GM19452 (cell line): ENCODE data around the gene USP12.

ENCODE experiments used
- ATAC-seq: cut with Tn5 transposase; IDR thresholded peaks from one replicate; pipeline ENCODE4 v1.9.1; 2021; ENCODE audit not compliant: unreplicated experiment

Gene USP12

DNA sequence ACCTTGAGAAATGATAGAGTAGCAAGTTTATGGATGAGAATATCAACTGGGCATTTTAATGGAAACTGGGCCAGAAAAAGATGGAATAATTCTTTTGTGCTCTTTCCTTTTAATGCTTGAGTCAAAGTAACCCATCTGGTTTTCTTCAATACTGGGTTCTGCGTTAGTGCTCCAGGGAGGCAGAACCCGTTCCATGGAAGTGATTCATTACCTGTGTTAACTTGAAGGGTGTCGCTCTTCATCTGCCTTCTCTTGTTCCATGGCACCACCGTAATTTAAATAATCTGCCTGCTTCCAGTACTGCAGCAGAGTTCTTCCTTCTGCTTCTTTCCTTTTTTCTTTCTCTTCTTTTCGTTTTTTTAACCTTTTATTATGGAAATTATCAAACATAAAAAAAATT lies 14.7 kb upstream of the USP12 start:
- ATAC-seq = no peak

DNA sequence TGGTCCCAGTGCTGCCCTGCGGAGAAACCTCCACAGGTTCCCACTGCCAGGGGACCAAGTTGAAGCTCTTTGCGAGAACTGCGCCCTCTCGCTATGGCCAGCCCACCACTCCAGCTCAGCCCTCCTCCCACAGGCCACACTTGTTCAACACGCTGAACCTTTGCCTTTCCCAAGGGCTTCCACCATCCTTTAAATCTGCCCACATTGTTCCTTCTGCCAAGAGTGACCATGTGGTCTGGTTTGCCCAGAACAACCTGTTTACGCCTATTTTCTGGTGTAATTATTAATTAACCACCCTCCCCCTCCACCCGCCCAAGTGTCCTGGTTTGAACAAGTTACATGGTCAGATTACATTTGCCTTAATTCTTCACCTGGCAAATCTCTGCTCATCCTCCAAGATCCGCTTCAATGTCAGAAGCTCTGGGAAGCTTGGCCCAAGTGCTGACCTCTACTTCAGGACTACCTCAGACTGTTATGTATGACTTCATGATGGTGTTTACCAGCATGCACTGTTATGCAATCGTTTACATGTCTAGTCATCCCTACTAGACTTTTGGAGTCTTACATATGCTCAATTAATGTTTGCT lies 12.0 kb upstream of the USP12 start:
- no peak for ATAC-seq

DNA sequence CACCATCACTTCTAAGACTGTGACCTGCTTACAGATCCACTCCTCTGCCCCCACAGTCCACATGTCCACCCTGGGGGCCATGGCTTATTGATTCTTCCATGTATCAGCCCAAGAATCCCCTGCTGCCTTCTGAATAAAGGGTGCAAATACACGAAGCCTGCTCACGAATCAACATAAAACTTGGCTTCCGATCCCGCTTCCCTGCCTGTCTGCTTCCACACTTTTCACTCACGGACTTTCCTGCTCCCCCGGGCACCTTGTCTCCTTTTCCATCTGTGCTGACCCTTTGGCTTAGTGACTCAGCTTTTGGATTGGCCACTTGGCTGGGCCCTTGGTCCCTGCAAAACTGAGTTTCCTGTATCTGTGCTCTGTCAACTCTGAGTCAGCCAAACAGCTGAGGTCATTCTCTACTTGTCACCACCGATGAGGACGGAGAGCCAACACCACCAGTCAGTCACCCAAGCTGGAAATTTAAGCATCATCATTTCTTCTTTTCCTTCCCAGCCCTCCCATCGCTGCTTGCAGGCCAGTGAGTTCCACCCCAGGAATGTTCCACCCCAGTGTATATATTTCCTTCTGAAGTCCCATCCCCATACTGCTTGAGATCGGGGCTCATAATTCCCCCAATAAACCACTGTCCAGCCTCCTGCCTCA lies 11.4 kb upstream of the USP12 start:
- ATAC-seq = no peak

DNA sequence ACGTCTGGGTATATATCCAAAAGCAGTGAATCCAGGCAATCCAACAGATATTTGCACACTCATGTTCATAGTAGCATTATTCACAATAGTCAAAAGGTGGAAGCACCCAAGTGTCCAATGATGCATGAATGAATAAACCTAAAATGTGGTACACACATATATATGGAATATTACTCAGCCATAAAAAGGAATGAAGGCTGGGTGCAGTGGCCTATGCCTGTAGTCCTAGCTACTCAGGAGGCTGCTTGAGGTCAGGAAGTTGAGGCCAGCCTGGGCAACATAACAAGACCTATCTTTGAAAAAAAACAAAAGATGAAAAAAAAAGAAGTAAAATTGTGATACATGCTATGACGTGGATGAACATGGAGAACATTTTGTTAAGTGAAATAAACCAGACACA lies 10.4 kb upstream of the USP12 start:
- ATAC-seq = no peak

DNA sequence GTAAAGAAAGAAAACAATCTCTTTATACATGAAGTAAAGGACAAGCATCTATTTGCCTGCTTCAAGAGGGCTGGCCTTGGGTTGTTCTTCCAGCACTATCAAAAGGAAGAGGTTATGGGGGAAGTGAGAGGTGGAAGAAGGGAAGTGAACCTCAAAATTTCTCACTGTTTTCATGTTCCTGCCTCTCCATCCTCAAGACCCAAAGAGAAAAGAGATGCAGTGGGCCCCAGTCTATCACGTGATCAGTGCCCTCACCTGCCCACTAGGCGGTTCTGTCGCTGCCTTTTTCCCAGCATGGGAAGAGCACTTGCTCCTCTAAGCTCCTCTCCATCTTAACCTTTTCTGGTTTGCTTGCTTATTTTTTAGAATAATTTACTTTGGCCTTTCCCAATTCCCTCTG lies 6.2 kb upstream of the USP12 start:
- no peak for ATAC-seq

DNA sequence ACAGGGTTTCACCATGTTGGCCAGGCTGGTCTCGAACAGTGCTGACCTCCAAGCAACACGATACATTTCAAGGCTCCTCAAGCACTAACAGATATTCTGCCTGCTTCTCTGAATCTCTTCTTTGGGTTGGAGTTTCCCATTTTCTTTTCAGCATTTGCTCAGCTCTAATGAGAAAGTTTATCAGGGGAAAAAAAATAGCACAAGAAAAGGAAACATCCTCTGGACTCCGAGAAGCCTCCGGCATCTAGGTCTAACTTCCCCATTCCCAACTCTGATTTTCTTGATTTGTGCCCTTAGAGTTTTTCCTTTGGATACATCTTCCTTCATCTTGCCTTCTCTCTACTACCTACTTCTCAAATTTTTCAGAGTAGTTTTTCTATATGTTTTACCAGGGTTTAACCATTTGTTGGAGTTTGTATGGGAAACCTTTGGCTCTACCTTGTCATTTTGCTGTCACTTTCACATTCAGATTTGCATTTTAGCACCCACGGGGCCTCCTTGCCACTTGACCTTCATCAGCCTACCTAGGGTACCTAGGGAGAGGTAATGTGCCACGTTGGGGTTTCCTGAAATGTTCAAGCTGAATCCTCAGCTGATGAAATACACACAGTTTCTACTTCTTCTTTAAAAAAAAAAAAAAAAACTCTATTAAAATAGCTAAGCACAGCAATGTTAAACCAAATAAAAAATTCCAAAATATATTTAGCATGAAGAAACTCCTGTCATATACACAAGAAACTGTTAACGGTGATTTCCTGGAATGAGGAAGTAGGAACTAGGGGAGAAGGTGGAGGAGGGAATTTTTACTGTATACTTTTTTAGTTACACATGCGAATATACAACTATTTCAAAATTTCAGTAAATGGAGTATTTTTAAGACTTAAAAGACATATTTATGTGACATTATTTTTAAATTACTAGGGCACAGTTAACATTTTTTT lies 5.1 kb upstream of the USP12 start:
- no peak for ATAC-seq

DNA sequence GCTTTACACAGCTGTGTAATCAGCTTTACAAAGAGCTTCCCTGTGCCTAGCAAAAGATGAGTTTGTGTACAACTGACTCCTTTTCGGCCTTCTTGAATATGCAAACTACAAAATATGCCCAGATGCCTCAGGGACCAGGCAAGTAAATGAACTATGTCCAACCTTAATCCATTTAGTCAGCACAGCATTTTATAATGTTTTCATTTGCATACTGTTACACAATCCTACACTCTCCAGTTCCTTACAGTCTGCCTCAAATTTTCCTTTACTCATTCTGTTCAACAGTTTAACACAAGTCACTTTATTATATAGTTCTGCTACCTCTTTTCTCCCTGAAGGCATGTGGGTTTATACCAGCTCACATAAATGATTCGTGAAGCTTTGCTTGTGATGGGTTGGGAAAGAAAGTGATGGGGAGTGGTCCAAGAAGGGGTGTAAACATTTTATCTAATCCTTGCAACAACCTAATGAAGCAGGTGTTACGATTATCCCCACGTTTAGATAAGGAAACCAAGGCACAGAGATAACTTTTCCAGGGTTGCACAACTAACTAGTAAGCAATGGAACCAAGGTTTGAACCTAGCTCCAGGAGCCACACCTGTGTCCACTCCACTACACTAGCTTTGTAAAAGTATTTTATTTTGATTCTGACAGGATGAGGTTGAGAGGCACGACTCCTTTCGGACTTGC lies 3.3 kb upstream of the USP12 start:
- no peak for ATAC-seq

DNA sequence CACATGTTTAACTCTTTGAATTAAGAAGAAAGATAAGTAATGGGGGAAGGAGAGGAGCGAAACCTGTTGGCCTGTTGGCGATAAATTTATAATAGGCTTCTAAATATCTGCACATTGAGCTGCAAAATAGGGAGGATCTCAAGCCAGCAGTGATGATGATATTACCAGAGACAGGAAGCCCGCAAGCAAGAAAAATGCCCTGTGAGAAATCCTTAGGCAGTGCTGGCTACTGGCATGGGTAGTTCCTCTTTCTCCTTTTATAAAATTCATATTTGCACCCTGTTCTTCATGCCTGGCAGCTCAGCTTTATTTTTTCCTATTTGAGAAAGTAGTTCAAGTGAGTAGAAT lies 858 bp upstream of the USP12 start:
- no peak for ATAC-seq

DNA sequence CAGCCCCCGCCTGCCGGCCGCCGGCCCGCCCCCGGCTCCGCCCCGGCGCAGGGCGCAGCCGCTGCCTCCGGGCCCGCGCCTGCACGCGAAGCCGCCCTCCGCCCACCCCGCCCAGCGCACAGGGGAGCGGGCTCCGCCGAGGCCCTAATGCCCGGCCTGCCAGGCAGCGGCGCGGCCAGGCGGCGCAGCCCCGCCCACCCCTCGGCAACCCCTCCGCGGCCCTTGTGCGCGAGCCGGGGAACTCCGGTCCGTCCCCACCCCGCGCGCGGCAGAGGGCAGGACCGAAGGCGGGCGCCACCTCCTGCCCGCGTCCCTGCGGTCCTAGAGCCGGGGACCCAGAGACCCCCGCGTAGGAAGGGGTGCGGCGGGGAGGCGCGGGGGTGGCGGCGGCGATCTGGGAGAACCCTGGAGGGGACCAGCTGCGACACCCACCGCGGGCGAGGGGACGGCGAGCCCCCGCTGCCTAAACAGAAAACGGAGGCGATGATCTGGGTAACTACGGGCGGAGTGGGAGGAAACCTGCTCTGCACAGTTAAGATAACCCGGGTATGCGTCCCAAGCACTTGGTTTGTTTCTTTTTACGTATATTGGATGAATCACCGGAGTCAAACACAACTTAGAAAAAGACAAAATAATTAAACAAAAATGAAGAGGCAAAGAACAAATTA lies 350 bp upstream of the USP12 start:
- peak; percentile 78 for ATAC-seq

DNA sequence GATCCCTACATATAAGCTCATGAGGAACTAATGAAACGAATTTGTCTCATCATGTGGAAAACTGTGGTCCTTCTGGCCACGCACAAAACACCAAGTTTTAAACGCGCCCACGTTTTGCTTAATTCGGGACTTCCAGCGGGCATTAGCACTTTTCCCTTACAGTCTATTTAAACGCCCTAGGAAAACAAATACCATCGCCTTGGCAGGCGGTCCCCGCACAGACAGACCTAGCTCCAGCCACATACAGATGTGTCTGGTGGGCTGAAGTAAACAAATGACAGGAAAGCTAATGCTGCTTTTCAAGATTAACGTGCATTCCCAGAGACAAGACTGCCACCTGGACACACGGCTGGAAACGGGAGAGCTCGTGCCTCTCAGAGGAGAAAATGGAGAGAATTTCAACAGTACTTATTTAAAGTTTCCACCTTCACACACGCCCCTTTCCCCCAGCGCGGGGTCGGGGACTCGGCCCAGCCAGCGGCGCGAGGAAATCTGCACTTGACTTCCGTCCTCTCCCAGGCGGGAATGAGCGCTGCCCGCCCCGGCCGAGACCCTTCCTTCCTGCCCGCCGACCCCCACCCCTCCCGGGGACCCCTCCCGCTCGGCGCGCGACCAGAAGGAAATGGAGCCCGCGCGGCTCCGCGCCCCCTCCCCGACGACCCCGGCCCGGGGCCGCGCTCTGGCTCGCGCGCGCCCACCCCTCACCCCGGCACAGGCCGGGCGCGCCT lies 931 bp downstream of the USP12 start:
- no peak for ATAC-seq

DNA sequence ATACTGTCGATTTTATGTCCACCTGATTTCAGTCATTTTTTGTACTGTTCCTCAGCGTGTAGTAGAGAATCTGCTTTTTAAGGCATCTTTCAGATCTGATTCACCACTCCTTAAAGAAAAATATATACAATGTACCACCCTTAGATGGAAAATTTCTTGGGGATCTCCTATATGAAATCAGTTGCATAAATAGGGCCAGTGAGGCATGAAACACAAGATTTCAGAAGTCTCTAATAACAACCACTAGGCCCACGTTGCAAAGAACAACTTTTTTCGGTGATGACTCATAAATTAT lies 1.4 kb downstream of the USP12 start:
- ATAC-seq = no peak

DNA sequence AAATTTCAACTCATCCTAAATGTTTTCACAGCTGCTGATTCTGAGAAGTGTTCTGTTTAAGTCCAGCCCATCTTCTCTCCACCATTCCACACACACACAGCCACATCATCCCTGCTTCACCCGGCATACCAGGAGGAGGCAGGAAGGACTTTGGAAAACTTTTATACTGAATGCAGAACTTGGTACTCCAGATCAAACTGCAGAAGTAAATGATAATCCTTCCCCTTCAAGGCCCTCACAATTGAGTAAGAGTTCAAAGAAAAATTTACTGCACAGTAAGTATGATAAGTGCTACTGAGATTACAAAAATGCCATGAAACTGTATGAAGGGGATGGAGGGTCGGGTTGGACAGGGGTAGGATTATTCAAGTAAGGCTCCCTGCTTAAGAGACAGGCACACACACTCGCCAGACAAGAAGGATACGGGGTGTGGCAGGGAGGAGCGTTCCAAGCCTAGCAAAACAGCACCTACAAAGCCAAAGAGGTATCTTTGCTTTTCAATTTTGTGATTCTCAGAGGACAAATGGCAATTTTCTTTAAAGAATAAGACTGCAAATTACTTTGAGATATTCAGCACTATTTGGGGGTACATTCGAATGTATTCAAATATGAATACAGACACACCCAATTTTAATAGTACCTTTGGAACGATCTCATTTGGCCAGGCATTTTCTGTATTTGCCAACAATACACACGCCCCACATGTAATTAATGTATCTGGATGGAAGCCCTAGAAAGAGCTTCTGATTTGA lies 2.5 kb downstream of the USP12 start:
- ATAC-seq = no peak

DNA sequence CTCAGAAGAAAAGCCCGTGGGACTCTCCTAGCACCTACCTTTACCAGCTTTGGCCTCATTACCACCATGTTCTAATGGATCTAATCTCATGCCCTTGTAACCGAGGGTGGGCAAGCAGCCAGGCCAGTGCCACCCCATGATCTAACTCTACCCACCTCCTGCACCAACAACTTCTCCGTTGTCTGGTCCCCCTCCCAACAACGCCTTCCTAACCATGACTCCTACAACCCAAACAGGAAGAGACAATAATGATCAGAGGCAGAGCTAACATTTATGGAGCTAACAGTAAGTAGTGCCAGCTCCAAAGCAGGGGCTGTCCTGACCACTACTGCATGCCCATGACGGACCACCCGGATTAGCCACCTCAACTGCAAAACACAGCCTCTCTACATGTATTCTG lies 3.5 kb downstream of the USP12 start:
- ATAC-seq = no peak

DNA sequence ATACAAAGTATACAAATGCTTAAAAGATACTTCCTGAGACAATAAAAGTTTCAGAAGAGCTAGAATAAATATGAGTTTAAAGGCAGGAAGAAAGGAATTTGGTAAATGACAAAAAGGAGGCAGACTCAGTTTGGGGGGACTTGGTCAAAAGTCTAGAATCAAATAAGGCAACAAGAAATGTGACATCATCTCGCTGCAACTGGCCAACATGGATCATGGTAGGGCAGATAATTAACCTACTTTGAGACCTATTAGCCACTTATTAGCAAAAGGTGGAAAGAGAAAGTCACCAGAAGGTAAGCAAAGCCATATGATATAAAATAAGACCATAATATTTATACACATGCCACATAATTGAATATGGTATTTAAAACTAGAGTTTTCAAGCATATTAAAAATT lies 5.3 kb downstream of the USP12 start:
- no peak for ATAC-seq

DNA sequence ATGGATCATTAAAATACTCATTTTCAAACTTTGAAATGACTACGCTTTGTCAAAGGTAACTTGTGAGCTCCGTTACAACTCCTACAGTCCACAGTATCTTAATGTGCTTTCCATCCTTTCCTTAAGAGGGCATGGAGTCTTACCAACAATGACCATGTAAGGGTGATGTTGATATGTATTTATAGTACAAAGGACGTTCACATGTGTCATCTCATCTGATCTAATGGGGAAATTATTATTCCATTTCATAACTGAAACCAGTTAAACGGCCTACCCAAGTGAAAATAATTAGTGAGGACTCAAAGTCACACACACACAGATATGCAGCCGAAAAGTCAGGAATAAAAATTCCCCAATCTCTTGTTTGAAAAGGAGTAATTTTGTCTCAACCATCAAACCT lies 9.6 kb downstream of the USP12 start:
- no peak for ATAC-seq

DNA sequence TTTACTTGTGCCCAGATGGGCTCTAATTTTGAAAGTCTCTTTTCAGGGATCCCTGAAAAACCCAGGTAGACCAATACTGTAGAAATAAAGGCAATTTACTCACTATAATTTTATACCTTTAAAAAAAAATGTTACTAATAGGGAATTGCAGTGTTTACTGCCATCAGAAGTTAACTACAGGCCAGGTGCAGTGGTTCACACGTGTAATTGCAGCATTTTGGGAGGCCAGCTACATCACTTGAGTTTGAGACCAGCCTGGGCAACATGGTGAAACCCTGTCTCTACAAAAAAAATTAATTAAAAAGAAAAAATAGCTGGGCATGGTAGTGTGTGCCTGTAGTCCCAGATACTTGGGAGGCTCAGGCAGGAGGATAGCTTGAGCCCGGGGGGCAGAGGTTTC lies 10.2 kb downstream of the USP12 start:
- no peak for ATAC-seq

DNA sequence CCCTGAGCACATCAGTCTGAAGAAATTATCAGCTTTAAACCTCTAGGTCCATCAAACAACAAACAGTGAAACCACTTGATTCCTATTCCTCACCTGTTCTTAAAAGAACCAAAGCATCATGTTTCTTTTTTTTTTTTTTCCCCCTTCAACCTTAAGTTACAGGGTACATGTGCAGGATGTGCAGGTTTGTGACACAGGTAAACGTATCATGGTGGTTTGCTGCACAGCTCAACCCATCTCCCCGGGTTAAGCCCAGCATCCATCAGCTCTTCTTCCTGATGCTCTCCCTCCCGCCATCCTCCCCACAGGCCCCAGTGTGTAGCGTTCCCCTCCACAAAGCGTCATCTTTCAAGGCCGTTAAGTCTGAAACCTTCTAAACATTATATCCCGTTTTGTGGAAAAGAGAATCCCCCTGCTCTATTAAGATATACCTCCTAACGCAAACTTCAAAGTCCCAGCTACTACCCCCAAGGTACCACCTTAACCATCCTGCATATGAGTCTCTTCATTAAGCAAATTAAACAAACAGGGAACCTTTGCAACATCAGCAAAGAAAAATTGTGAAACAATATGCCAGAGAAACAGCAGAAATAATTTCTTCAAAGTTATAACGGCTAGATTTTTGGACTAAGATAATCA lies 10.8 kb downstream of the USP12 start:
- ATAC-seq = no peak

DNA sequence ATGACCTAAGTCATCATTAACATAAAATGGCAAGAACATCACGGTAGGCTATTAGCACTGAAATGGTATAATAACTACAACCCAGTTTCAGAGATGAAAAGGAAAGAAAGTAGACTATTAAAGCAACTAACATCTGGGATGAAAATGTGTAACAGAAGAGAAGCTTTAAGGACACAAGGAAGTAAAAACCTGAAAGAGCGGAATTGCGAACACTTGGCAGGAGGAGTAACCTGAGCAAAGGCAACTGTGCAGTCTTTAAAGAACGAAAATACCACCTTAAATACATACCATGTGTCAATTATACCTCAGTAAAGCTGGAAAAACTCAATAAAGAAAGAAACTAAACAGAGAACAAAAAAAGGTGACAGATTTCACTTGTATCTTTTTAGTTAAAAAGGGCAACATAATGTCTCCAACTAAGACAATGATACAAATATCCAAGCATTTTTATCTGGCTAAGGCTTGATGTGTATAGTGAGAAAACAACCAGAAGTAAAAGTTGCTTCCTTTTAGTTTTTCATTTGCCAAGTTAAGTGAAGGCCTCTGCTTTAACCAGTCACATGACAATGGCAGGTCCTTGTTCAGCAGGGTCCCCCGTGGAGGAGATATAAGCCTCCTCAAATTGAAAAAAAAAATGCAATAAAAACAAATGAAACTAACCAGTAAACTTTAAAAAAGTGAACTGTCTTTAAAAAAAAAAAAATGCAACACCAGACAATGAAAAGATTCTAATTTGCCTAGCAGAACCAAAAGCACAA lies 11.6 kb downstream of the USP12 start:
- no peak for ATAC-seq

DNA sequence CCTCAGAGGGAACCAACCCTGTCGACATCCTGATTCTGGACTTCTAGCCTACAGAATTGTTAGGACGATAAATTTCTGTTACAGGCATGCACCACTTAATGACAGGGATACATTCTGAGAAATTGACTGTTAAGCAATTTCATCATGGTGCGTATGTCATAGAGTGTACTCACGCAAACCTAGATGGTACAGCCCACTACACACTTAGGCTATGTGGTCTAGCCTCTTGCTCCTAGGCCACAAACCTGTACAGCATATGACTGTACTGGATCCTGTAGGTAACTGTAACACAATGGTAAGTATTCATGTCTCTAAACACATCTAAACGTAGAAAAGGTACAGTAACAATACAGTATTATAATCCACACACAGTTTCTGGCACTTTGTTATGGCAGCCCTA lies 13.3 kb downstream of the USP12 start:
- ATAC-seq = no peak
